HepG2 (cell line): ENCODE data around the gene SAMD4A.

Source experiments
- BHLHE40 ChIP-seq: IDR thresholded peaks from 2 replicates; pipeline ENCODE4 v1.6.1; 2011; ENCODE audit warnings: low read length, improper control_type of control experiment
- CHCHD3 ChIP-seq: sonication (generic); formaldehyde crosslinking; IDR thresholded peaks from 2 replicates; pipeline ENCODE4 v1.8.0; 2022; ENCODE audit warnings: mild to moderate bottlenecking, missing genetic modification reagents, moderate library complexity
- MEIS2 ChIP-seq: sonication (generic); formaldehyde crosslinking; IDR thresholded peaks from 2 replicates; pipeline ENCODE4 v1.9.0; 2021; ENCODE audit warnings: mild to moderate bottlenecking, missing genetic modification reagents
- PCBP2 ChIP-seq: fragments of 200-400 bp; formaldehyde crosslinking; optimal IDR thresholded peaks from 2 replicates; pipeline ENCODE3; 2018; ENCODE audit warnings: low read length, low read depth; ENCODE audit not compliant: poor library complexity, severe bottlenecking
- POLR2AphosphoS5 ChIP-seq: IDR thresholded peaks from 2 replicates; pipeline ENCODE4 v1.6.1; 2012; ENCODE audit warnings: low read depth, low read length
- RAD21 ChIP-seq: fragments of 450-650 bp; formaldehyde crosslinking; IDR thresholded peaks from 2 replicates; pipeline ENCODE4 v1.5.0; 2020; ENCODE audit warnings: mild to moderate bottlenecking
- REST ChIP-seq, 2 experiments: IDR thresholded peaks; 2 replicates each; pipeline ENCODE4 v1.6.1; 2011 to 2012; ENCODE audit warnings: low read length in 2 of 2, borderline replicate concordance in 1 of 2, low read depth in 1 of 2, mild to moderate bottlenecking in 1 of 2, moderate library complexity in 1 of 2
- SP1 ChIP-seq, 2 experiments: fragments of 450-650 bp in 1 of 2; sonication (generic) in 1 of 2; formaldehyde crosslinking in 1 of 2; IDR thresholded peaks; 2 replicates each; pipeline versions ENCODE4 v1.4.0 to v1.6.1; 2016 to 2020; ENCODE audit warnings: missing genetic modification reagents in 1 of 2
- YY1 ChIP-seq: IDR thresholded peaks from 2 replicates; pipeline ENCODE4 v1.6.1; 2011; ENCODE audit warnings: low read length, low read depth, moderate library complexity, mild to moderate bottlenecking; ENCODE audit not compliant: insufficient read depth, insufficient replicate concordance
- ZNF557 ChIP-seq: sonication (generic); formaldehyde crosslinking; IDR thresholded peaks from 2 replicates; pipeline ENCODE4 v1.4.0; 2020; ENCODE audit warnings: missing genetic modification reagents

- TF ChIP-seq BHLHE40, result no peak
- no peak for TF ChIP-seq CHCHD3 (CRISPR knock-in tag)
- no peak for TF ChIP-seq ZNF557 (CRISPR knock-in tag)
- no peak for TF ChIP-seq RAD21 (CRISPR knock-in tag)
- no peak for TF ChIP-seq MEIS2 (CRISPR knock-in tag)
- no peak for TF ChIP-seq SP1 (IDR thresholded peaks at IDR 0.05)
- TF ChIP-seq SP1 (CRISPR knock-in tag; IDR thresholded peaks at IDR 0.05), result no peak
- no peak for TF ChIP-seq PCBP2
- no peak for TF ChIP-seq REST (IDR thresholded peaks at IDR 0.05; ENCODE audit: borderline replicate concordance in 1 of 2, low read depth in 1 of 2, low read length in 2 of 2)
- no peak for TF ChIP-seq YY1
- TF ChIP-seq POLR2AphosphoS5, result no peak
These were observed 110.1 kb downstream of the SAMD4A start for GRCh38 chr14:54676812-54677708.
